Neuronal stem cell (in vitro differentiated cells): ENCODE results near the gene TCF7L1.
"Not testable (repeated sequence)": the region's sequence is repeated elsewhere in the genome, so short reads cannot be mapped to it uniquely, and the experiment has no call there.

Experiments used
- DNase-seq: peaks from one replicate; pipeline ENCODE4 v3.0.0-alpha.2; 2013; ENCODE audit warnings: low spot score
- H2AFZ ChIP-seq: one replicate; pipeline ENCODE4 v1.6.1; 2013; ENCODE audit warnings: mild to moderate bottlenecking, low read length, inconsistent platforms
- H2AK5ac ChIP-seq: 2 replicates; pipeline ENCODE4 v1.6.1; 2013; ENCODE audit warnings: low read depth, mild to moderate bottlenecking, inconsistent platforms, low read length, moderate library complexity, mixed read lengths
- H2BK120ac ChIP-seq: 2 replicates; pipeline ENCODE4 v1.6.1; 2013; ENCODE audit warnings: low read depth, mild to moderate bottlenecking, inconsistent platforms, low read length, moderate library complexity, mixed read lengths
- H2BK12ac ChIP-seq: one replicate; pipeline ENCODE4 v1.6.1; 2013; ENCODE audit warnings: low read length, inconsistent platforms
- H2BK15ac ChIP-seq: 2 replicates; pipeline ENCODE4 v1.6.1; 2013; ENCODE audit warnings: mild to moderate bottlenecking, low read length, inconsistent platforms, mixed read lengths
- H2BK5ac ChIP-seq: one replicate; pipeline ENCODE4 v1.6.1; 2013; ENCODE audit warnings: inconsistent platforms, mild to moderate bottlenecking, low read length, moderate library complexity
- H3K14ac ChIP-seq: one replicate; pipeline ENCODE4 v1.6.1; 2013; ENCODE audit warnings: low read length, inconsistent platforms
- H3K18ac ChIP-seq: 2 replicates; pipeline ENCODE4 v1.6.1; 2013; ENCODE audit warnings: low read length, inconsistent platforms
- H3K23ac ChIP-seq: 2 replicates; pipeline ENCODE4 v1.6.1; 2013; ENCODE audit warnings: low read depth, mild to moderate bottlenecking, mixed read lengths, low read length, inconsistent platforms; ENCODE audit not compliant: poor library complexity
- H3K27ac ChIP-seq: replicated peaks from 3 replicates; pipeline ENCODE4 v1.5.1; 2013; ENCODE audit warnings: low read length, inconsistent platforms
- H3K27me3 ChIP-seq, 3 experiments: 2 replicates each; pipeline ENCODE4 v1.6.1; 2013; ENCODE audit warnings: low read length in 3 of 3, mild to moderate bottlenecking in 2 of 3, inconsistent platforms in 1 of 3, low read depth in 1 of 3, mixed read lengths in 1 of 3, moderate library complexity in 1 of 3; ENCODE audit not compliant: control insufficient read depth in 3 of 3, insufficient read depth in 3 of 3
- H3K36me3 ChIP-seq, 2 donors: replicated peaks in 1 of 2; 2 replicates each; pipeline ENCODE4 v1.6.1; 2013; ENCODE audit warnings: low read length in 2 of 2; ENCODE audit not compliant: control insufficient read depth in 2 of 2, insufficient read depth in 2 of 2
- H3K4ac ChIP-seq: 2 replicates; pipeline ENCODE4 v1.6.1; 2013; ENCODE audit warnings: inconsistent platforms, mild to moderate bottlenecking, low read length, moderate library complexity
- H3K4me1 ChIP-seq, 2 donors: 1 replicate in 1 of 2; 2 replicates in 1 of 2; pipeline ENCODE4 v1.6.1; 2013; ENCODE audit warnings: low read length in 2 of 2, low read depth in 1 of 2; ENCODE audit not compliant: control insufficient read depth in 2 of 2, insufficient read depth in 1 of 2
- H3K4me2 ChIP-seq: one replicate; pipeline ENCODE4 v1.6.1; 2013; ENCODE audit warnings: mild to moderate bottlenecking, low read length, inconsistent platforms; ENCODE audit not compliant: insufficient read depth, poor library complexity, severe bottlenecking
- H3K4me3 ChIP-seq, 2 donors: 2 replicates each; pipeline ENCODE4 v1.5.1; 2013; ENCODE audit warnings: low read length in 2 of 2, mild to moderate bottlenecking in 2 of 2, inconsistent platforms in 1 of 2, moderate library complexity in 1 of 2
- H3K79me1 ChIP-seq: one replicate; pipeline ENCODE4 v1.6.1; 2013; ENCODE audit warnings: low read depth, mild to moderate bottlenecking, inconsistent platforms, low read length, moderate library complexity
- H3K9ac ChIP-seq: one replicate; pipeline ENCODE4 v1.6.1; 2013; ENCODE audit warnings: mild to moderate bottlenecking, low read depth, low read length, inconsistent platforms; ENCODE audit not compliant: poor library complexity
- H3K9me3 ChIP-seq, 2 donors: replicated peaks in 1 of 2; 2 replicates each; pipeline versions ENCODE3 to v1.6.1; 2013; ENCODE audit warnings: low read length in 2 of 2, mild to moderate bottlenecking in 2 of 2, inconsistent platforms in 1 of 2, low read depth in 1 of 2, mixed read lengths in 1 of 2, moderate library complexity in 1 of 2; ENCODE audit not compliant: control insufficient read depth in 2 of 2, insufficient read depth in 1 of 2
- H4K8ac ChIP-seq: one replicate; pipeline ENCODE4 v1.6.1; 2013; ENCODE audit warnings: low read depth, mild to moderate bottlenecking, inconsistent platforms, low read length, moderate library complexity
- H4K91ac ChIP-seq: one replicate; pipeline ENCODE4 v1.6.1; 2013; ENCODE audit warnings: low read length, low read depth, mild to moderate bottlenecking, inconsistent platforms; ENCODE audit not compliant: poor library complexity
- WGBS, 2 donors: extraction: QIAGEN DNeasy Blood & Tissue Kit; methylation state at CpG; one replicate each; pipeline ENCODE4 v1.1.7; 2013; ENCODE audit warnings: missing lambda C conversion rate in 2 of 2, mixed read lengths in 1 of 2; ENCODE audit not compliant: insufficient read length in 2 of 2, insufficient replicate concordance in 1 of 2; ENCODE audit errors: extremely low coverage in 2 of 2; 5-methylcytosine and 5-hydroxymethylcytosine counted together

TCF7L1 gene

DNA sequence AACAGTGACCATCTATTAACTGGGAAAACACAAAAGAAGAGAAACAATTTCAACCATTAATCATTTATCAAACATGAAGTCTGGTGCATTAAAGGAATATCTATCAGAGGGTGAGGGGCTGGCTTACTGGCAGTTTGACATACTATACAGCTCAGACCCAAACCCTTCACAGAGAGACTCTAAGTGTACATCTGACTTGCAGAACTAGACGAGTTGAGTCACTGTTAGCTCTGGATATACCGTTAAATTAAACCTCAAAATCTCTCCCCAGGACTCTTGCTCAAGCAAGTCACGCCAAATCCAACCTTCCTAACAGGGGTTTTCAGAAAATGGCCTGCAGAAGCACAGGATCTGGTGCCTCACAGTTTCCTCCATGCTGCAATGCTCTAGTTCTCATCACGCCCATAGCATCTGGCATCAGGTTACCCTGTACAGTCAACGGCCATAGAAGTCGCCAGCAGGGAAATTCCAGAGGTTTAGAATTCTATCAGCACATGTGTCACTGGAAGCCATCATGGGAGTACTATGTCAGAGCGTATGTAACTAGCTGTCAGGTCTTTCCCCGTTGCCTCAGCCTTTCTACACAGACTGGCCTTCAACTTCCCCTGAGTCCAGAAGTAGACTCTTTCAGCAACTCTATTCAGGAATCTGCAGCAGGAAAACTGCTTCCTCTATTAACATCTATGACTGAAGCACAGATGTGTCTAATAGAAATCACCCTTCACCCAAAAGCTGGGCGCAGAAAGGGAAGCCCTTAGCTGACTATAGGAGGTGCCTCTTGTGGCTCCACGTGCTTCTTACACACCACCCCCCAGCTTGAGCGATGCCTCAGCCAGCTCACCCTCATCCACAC lies 185.3 kb downstream of the TCF7L1 start:
- H3K27ac ChIP-seq, result no peak overlapping the region

DNA sequence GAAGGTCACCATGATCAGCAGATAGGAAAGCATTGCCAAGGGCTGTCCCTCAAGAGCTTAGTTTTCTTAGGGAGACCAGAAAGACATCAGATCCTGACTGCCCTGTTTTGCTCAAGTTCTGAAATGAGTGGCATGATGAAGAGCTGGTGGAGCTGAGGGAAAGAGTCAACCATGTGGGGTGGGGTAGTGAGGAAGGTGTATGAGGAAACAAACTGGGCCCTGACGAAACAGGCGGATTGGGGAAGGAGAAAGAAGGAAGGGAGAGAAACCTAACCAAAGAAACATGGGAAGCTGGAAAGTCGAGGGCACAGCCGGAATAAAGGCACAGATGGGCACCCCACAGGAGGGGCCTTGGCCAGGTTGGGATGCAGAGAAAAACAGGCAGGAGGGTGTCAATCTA lies 186.6 kb downstream of the TCF7L1 start:
- no peak overlapping the region for H3K23ac ChIP-seq
- peaks cover 0 to 2% of the 10 kb centered on the region in 2 donors for H3K4me1 ChIP-seq
- DNase-seq, result no peak
- H2AFZ ChIP-seq, result no peak overlapping the region
- no peak overlapping the region for H2BK12ac ChIP-seq
- H3K27ac ChIP-seq, result no peak overlapping the region
- no peaks in the 10 kb centered on the region for H3K79me1 ChIP-seq
- no peak overlapping the region for H4K91ac ChIP-seq
- H3K4ac ChIP-seq, result no peak overlapping the region
- H3K9me3 ChIP-seq, result no peaks in the 10 kb centered on the region
- no peak overlapping the region for H2BK5ac ChIP-seq
- H2BK120ac ChIP-seq, result no peak overlapping the region
- H3K27me3 ChIP-seq, result no peaks in the 10 kb centered on the region
- no peak overlapping the region for H2BK15ac ChIP-seq
- no peak overlapping the region for H3K4me2 ChIP-seq
- H4K8ac ChIP-seq, result no peak overlapping the region
- no peak overlapping the region for H2AK5ac ChIP-seq
- H3K14ac ChIP-seq, result no peak overlapping the region
- H3K9ac ChIP-seq, result no peak overlapping the region
- H3K36me3 ChIP-seq, result peaks cover 32 to 83% of the 10 kb centered on the region in 2 donors
- WGBS, 2 donors, result no CpG with 5 or more reads among the region's 4 CpGs
- no peak overlapping the region for H3K18ac ChIP-seq
- H3K4me3 ChIP-seq, result no peak overlapping the region

More for the DNA sequence above, 185.3 kb downstream of the TCF7L1 start:
- H3K4me1 ChIP-seq, result peaks cover 0 to 2% of the 10 kb centered on the region in 2 donors
- H3K18ac ChIP-seq, result no peak overlapping the region
- H2BK120ac ChIP-seq, result no peak overlapping the region
- peaks cover 30 to 70% of the 10 kb centered on the region in 2 donors for H3K36me3 ChIP-seq
- no peak overlapping the region for H4K91ac ChIP-seq
- H3K14ac ChIP-seq, result no peak overlapping the region
- H3K4ac ChIP-seq, result no peak overlapping the region
- H3K27me3 ChIP-seq, result no peaks in the 10 kb centered on the region
- no peaks in the 10 kb centered on the region for H3K79me1 ChIP-seq
- no peak overlapping the region for H2BK15ac ChIP-seq
- H3K9ac ChIP-seq, result no peak overlapping the region
- no peak overlapping the region for H3K23ac ChIP-seq
- no peak overlapping the region for H4K8ac ChIP-seq
- WGBS, 2 donors, result no CpG with 5 or more reads among the region's 11 CpGs
- no peaks in the 10 kb centered on the region for H3K9me3 ChIP-seq
- no peak for DNase-seq
- no peak overlapping the region for H2AK5ac ChIP-seq
- H3K4me3 ChIP-seq, result no peak overlapping the region
- H3K4me2 ChIP-seq, result no peak overlapping the region
- H2BK5ac ChIP-seq, result no peak overlapping the region
- no peak overlapping the region for H2AFZ ChIP-seq
- H2BK12ac ChIP-seq, result no peak overlapping the region

DNA sequence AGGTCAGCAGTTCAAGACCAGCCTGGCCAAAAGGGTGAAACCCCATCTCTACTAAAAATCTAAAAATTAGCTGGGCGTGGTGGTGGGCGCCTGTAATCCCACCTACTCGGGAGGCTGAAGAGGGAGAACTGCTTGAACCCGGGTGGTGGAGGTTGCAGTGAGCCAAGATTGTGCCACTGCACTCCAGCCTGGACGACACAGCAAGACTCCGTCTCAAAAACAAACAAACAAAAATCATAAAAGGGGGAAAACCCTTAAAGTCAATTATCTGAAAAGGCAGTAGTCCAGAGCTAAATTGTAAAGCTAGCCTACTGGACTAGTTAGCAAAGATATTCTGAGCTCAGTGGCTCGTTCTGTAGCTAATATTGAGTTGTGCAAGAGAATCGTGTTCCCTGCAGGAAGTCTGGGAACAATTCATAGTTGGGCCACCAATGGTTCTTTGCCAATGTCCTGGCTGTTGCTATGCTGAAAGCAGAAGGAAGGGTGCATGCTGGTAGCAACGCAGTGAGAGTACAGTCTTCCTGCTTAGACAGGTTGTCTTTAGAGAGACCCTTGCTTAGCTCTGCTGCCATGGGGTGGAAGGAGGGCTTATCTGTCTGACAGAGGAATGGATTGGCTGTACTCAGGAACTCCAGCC lies 190.3 kb downstream of the TCF7L1 start:
- no peak overlapping the region for H3K18ac ChIP-seq
- H4K8ac ChIP-seq, result no peak overlapping the region
- H3K9ac ChIP-seq, result no peak overlapping the region
- no peak overlapping the region for H2BK120ac ChIP-seq
- H4K91ac ChIP-seq, result no peak overlapping the region
- H3K23ac ChIP-seq, result no peak overlapping the region
- H3K27ac ChIP-seq, result no peak overlapping the region
- no peak overlapping the region for H2AFZ ChIP-seq
- H2AK5ac ChIP-seq, result no peak overlapping the region
- H3K27me3 ChIP-seq, result no peaks in the 10 kb centered on the region
- H2BK5ac ChIP-seq, result no peak overlapping the region
- peaks cover 9% of the 10 kb centered on the region for H3K79me1 ChIP-seq
- no peaks in the 10 kb centered on the region for H3K9me3 ChIP-seq
- no peak overlapping the region for H3K4ac ChIP-seq
- H2BK15ac ChIP-seq, result no peak overlapping the region
- H3K14ac ChIP-seq, result no peak overlapping the region
- no peak overlapping the region for H3K4me2 ChIP-seq
- no CpG with 5 or more reads among the region's 9 CpGs for WGBS, 2 donors
- H3K4me1 ChIP-seq, result peaks cover 12 to 20% of the 10 kb centered on the region in 2 donors
- DNase-seq, result no peak
- no peak overlapping the region for H3K4me3 ChIP-seq
- H2BK12ac ChIP-seq, result no peak overlapping the region
- peaks cover 26 to 85% of the 10 kb centered on the region in 2 donors for H3K36me3 ChIP-seq

DNA sequence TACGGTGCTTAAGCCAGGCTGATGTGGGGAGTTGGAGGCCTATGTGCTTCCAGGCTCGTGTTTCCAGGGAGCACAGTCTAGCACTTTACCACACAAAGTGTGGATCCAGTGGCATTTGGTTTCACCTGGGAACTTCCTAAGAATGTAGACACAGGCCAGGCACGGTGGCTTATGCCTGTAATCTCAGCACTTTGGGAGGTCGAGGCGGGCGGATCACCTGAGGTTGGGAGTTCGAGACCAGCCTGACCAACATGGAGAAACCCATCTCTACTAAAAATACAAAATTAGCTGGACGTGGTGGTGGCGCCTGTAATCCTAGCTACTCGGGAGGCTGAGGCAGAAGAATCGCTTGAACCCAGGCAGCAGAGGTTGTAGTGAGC lies 190.8 kb downstream of the TCF7L1 start:
- H3K18ac ChIP-seq, H4K91ac ChIP-seq, H2BK5ac ChIP-seq, H2BK120ac ChIP-seq, H3K14ac ChIP-seq, H3K9me3 ChIP-seq, DNase-seq, H3K4me3 ChIP-seq, H3K27me3 ChIP-seq, H3K4me2 ChIP-seq, H2AFZ ChIP-seq, H3K23ac ChIP-seq, H2BK15ac ChIP-seq, H3K4ac ChIP-seq, H3K9ac ChIP-seq, H2AK5ac ChIP-seq, H3K27ac ChIP-seq, H2BK12ac ChIP-seq, H3K79me1 ChIP-seq, H4K8ac ChIP-seq: not testable (repeated sequence)
- peaks cover 12 to 20% of the 10 kb centered on the region in 2 donors for H3K4me1 ChIP-seq
- WGBS, 2 donors, result no CpG with 5 or more reads among the region's 11 CpGs
- peaks cover 26 to 80% of the 10 kb centered on the region in 2 donors for H3K36me3 ChIP-seq
